Lung (tissue), 12 donors: ENCODE data around the gene CRABP2. TPM values are rescaled to one million over a fixed set of nuclear protein-coding genes. Genes with fewer than 3 reads are reported as not detected.

Source experiments
- ATAC-seq: fragments of 200-7000 bp; cut with Tn5 transposase; one replicate; pipeline ENCODE4 v1.9.1; 2020; ENCODE audit warnings: moderate number of reproducible peaks; ENCODE audit not compliant: insufficient read depth, low FRiP score
- DNase-seq, 3 donors: peaks; one replicate each; pipeline ENCODE4 v3.0.0-alpha.2; 2013 to 2017
- H3K27ac ChIP-seq, 2 donors: one replicate each; pipeline ENCODE4 v1.5.1; 2013; ENCODE audit warnings: mild to moderate bottlenecking in 2 of 2, moderate library complexity in 2 of 2, control low read depth in 1 of 2, inconsistent platforms in 1 of 2, low read depth in 1 of 2, low read length in 1 of 2
- H3K27me3 ChIP-seq, 3 donors: one replicate each; pipeline ENCODE4 v1.5.1; 2013; ENCODE audit warnings: low read length in 2 of 3; ENCODE audit not compliant: control insufficient read depth in 3 of 3, insufficient read depth in 3 of 3
- H3K36me3 ChIP-seq, 4 donors: one replicate each; pipeline ENCODE4 v1.5.1; 2013; ENCODE audit warnings: low read length in 4 of 4, mild to moderate bottlenecking in 1 of 4, moderate library complexity in 1 of 4; ENCODE audit not compliant: control insufficient read depth in 4 of 4, insufficient read depth in 4 of 4
- H3K4me1 ChIP-seq, 5 donors: one replicate each; pipeline ENCODE4 v1.5.1; 2013; ENCODE audit warnings: low read length in 5 of 5, mild to moderate bottlenecking in 2 of 5, moderate library complexity in 1 of 5; ENCODE audit not compliant: control insufficient read depth in 5 of 5, insufficient read depth in 5 of 5
- H3K4me3 ChIP-seq: one replicate; pipeline ENCODE4 v1.5.1; 2013; ENCODE audit warnings: mild to moderate bottlenecking, control low read depth, moderate library complexity
- H3K9ac ChIP-seq, 2 donors: one replicate each; pipeline ENCODE4 v1.5.1; 2013; ENCODE audit warnings: low read length in 2 of 2, control low read depth in 1 of 2; ENCODE audit not compliant: insufficient read depth in 1 of 2
- H3K9me3 ChIP-seq, 4 donors: one replicate each; pipeline ENCODE4 v1.5.1; 2013; ENCODE audit warnings: low read length in 3 of 4, mild to moderate bottlenecking in 1 of 4, moderate library complexity in 1 of 4; ENCODE audit not compliant: control insufficient read depth in 4 of 4, insufficient read depth in 3 of 4
- WGBS, 2 donors: extraction: QIAGEN DNeasy Blood & Tissue Kit; methylation state at CpG; one replicate each; pipeline ENCODE4 v1.1.7; 2013; 5-methylcytosine and 5-hydroxymethylcytosine counted together
- polyA plus RNA-seq, 2 donors: library from polyadenylated mRNA; stranded (reverse); fragments of 200-250 nt; gene quantifications; one replicate each; pipeline ENCODE4 v1.2.1, GENCODE V29; 2013
- total RNA-seq, 2 donors: library from RNA; depleted of rRNA in 1 of 2; stranded (reverse); fragments of >200 nt in 1 of 2; gene quantifications; one replicate each; pipeline ENCODE4 v1.2.1, GENCODE V29; 2014 to 2021
- TF ChIP-seq, protein P1 (sequence below): IDR thresholded peaks from 2 replicates; pipeline ENCODE4 v1.5.1; 2012; ENCODE audit warnings: mild to moderate bottlenecking; ENCODE audit errors: control extremely low read depth, extremely low read depth
- donor health status: control.
- donor health status: control.
- donor health status: Bipolar disorder and iron deficiency.
- donor health status: healthy.
- donor health status: DM: yes; HTN: yes; CAD: no.

Gene CRABP2
- total and polyA plus RNA-seq, 4 donors = 1.3 to 13.6 (median 4.9) TPM

DNA sequence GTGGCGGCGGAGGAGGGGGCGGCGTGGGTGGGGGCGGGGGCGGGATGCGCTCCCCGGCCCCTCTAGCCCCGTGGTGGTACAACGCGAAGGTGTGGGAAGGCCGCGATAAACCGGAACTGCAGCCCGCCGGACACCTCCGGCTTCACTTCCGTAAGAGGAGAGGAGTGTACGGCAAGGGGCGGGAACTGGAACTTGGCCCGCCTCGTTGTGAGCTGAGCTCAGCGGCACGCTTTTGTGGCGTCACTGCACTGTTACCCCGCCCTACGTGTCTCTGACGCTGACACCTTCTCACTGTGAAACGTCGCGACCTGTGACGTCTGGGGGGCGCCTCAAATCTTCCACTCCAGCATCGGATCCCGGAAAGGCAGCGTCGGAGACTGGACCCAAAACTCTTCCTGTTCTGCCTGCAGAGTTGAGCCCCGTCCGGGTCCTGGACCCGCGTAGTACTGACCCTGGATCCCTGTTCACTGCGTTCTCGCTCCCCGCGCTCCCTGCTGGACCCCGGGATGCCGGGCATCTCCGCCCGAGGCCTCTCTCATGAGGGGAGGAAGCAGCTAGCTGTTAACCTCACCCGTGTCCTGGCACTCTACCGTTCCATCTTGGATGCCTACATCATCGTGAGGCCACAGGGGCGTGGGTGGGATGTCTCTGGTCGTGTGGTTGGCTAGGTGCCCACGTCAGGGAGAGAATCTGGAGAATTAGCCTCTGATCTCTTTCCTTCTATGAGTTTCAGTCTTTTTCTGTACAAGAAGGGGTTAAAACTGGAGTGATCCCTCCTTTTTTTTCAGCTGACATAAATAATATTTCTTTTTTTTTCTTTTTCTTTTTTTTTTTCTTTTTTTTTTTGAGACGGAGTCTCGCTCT, 23.4 kb upstream of the CRABP2 start, which contains the start of gene ISG20L2:
TSS of gene ISG20L2 (minus strand) at position 168 of the 864 bp plus-strand sequence. CDS start 1,114 bp downstream, outside the sequence.
- H3K4me3 ChIP-seq = peak within 1 kb of the TSS; percentile 88
- WGBS, 2 donors = 1 to 2% methylated on average over 50 to 57 of the region's 57 CpGs
- H3K36me3 ChIP-seq = peaks cover 3 to 22% (median 9%) of the 10 kb centered on the region in 4 donors
- H3K27ac ChIP-seq = peak within 1 kb of the TSS; percentile 83 to 87
- no peaks in the 10 kb centered on the region for H3K27me3 ChIP-seq
- peak within 1 kb of the TSS; percentile 98 to 100 for H3K9ac ChIP-seq
- DNase-seq (peak; percentile 98 to 99 (median 98)), ATAC-seq (peak; percentile 88)
- TF ChIP-seq, protein P1, sequence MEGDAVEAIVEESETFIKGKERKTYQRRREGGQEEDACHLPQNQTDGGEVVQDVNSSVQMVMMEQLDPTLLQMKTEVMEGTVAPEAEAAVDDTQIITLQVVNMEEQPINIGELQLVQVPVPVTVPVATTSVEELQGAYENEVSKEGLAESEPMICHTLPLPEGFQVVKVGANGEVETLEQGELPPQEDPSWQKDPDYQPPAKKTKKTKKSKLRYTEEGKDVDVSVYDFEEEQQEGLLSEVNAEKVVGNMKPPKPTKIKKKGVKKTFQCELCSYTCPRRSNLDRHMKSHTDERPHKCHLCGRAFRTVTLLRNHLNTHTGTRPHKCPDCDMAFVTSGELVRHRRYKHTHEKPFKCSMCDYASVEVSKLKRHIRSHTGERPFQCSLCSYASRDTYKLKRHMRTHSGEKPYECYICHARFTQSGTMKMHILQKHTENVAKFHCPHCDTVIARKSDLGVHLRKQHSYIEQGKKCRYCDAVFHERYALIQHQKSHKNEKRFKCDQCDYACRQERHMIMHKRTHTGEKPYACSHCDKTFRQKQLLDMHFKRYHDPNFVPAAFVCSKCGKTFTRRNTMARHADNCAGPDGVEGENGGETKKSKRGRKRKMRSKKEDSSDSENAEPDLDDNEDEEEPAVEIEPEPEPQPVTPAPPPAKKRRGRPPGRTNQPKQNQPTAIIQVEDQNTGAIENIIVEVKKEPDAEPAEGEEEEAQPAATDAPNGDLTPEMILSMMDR = no peak
- peaks cover 14 to 36% (median 16%) of the 10 kb centered on the region in 5 donors for H3K4me1 ChIP-seq
- no peaks in the 10 kb centered on the region for H3K9me3 ChIP-seq

GRCh38 chr1:156727926-156728598, 22.7 kb upstream of the CRABP2 start, which contains the start of gene METTL25B:
Gene METTL25B, plus strand, starts transcription at chr1:156728469. Its CDS starts 636 bp downstream, at chr1:156729105.
- H3K27ac ChIP-seq = peak within 1 kb of the TSS; percentile 83 to 87
- TF ChIP-seq, protein P1 = no peak
- 0 to 1% methylated on average over 45 to 46 of the region's 46 CpGs for WGBS, 2 donors
- peak within 1 kb of the TSS; percentile 98 to 100 for H3K9ac ChIP-seq
- no peaks in the 10 kb centered on the region for H3K27me3 ChIP-seq
- peak within 1 kb of the TSS; percentile 88 for H3K4me3 ChIP-seq
- peak; percentile 86 for ATAC-seq
- H3K36me3 ChIP-seq = peaks cover 11 to 21% (median 15%) of the 10 kb centered on the region in 4 donors
- no peaks in the 10 kb centered on the region for H3K9me3 ChIP-seq
- DNase-seq = peak; percentile 83 to 89 (median 87)
- H3K4me1 ChIP-seq = peaks cover 14 to 36% (median 16%) of the 10 kb centered on the region in 5 donors

DNA sequence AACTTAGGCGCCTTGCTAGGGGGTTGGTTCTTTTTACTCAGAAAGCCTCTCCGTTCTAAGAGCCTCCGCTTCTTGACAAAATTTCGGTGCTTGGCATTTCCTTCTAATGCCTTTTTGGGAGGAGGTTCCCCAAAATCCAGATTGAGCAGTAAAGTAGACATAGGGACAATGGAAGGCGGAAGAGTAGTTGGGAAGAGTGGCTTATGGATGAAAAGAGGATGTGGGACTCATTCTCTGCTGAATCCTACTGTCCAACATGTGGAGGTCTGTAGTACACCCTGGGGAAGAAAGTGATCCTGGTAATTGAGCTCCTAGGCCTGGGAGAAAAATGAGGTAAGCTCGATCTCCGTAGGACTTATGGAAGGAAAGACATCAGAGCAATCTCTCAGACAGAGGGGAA, 22.1 kb upstream of the CRABP2 start:
- H3K9ac ChIP-seq = peak overlapping the region; percentile 83 to 90
- ATAC-seq (no peak), DNase-seq (no peak)
- no peaks in the 10 kb centered on the region for H3K9me3 ChIP-seq
- peak overlapping the region; percentile 88 for H3K4me3 ChIP-seq
- WGBS, 2 donors = 41 to 45% methylated on average over 7 of the region's 7 CpGs
- TF ChIP-seq, protein P1 = no peak
- H3K36me3 ChIP-seq = peaks cover 16 to 27% (median 19%) of the 10 kb centered on the region in 4 donors
- peak overlapping the region in 1 of 2 donors; percentile 83 for H3K27ac ChIP-seq
- H3K4me1 ChIP-seq = peaks cover 14 to 36% (median 16%) of the 10 kb centered on the region in 5 donors
- H3K27me3 ChIP-seq = no peaks in the 10 kb centered on the region
